ENCODE measurements around the gene CCNQ. TPM values are rescaled to one million over a fixed set of nuclear protein-coding genes. Genes with fewer than 3 reads are reported as not detected.

The CCNQ gene
- total and polyA plus RNA-seq, 2 of the 8 experiments (the other 6 are each of a cell fraction or from before 2014, with no cell fraction given): 16.6 to 32.1 TPM

- no peak for DNase-seq (ENCODE audit: low read depth in 1 of 2, low spot score in 2 of 2)
- no peak overlapping the region for H2BK120ac ChIP-seq (replicated peaks; ENCODE audit: low read depth, low read length)
- H4K5ac ChIP-seq (ENCODE audit: insufficient read length, low read depth, low read length): no peak overlapping the region
- 77% methylated on average over 5 of the region's 7 CpGs; no CpG with 5 or more reads in 1 of the 2 experiments for WGBS, 2 experiments (ENCODE audit: extremely low coverage in 1 of 2, insufficient coverage in 1 of 2, insufficient read length in 1 of 2, insufficient replicate concordance in 2 of 2, low coverage in 1 of 2, low lambda C conversion rate in 2 of 2, missing lambda C conversion rate in 1 of 2)
- FAIRE-seq: no peak
- no peaks in the 10 kb centered on the region for H3K79me2 ChIP-seq (ENCODE audit: control insufficient read depth in 1 of 2, insufficient read depth in 2 of 2, low read length in 2 of 2)
- H3K9me3 ChIP-seq (ENCODE audit: insufficient read depth in 2 of 2, low read depth in 1 of 2, low read length in 1 of 2): no peaks in the 10 kb centered on the region
- ChIA-PET CTCF (ENCODE audit: partially characterized antibody) (interaction anchor here (0.9 to 1.8 kb wide), 7 partner anchors 8 to 98 kb away, joined by 3 to 7 read pairs (median 4); no protein-coding TSS in a partner anchor), POLR2A (ENCODE audit: partially characterized antibody) (no interaction called here)
- H3K14ac ChIP-seq (ENCODE audit: insufficient read length): no peak overlapping the region
- H3K23ac ChIP-seq (ENCODE audit: insufficient read length): no peak overlapping the region
- H2AK5ac ChIP-seq (ENCODE audit: low read depth, low read length): no peak overlapping the region
- H4K8ac ChIP-seq (ENCODE audit: extremely low read depth, insufficient read depth, low read length): no peak overlapping the region
- no peak overlapping the region for H3K4ac ChIP-seq (replicated peaks; ENCODE audit: insufficient read length, low read depth, low read length)
- H3K9ac ChIP-seq (replicated peaks in 1 of 4; ENCODE audit: extremely low read depth in 1 of 4, low read depth in 3 of 4, low read length in 3 of 4): no peak overlapping the region
- H4K91ac ChIP-seq (replicated peaks; ENCODE audit: insufficient read length, low read length): no peak overlapping the region
- H2BK5ac ChIP-seq (ENCODE audit: low read depth, low read length): no peak overlapping the region
- no peaks in the 10 kb centered on the region for H3K27me3 ChIP-seq (replicated peaks in 1 of 4; ENCODE audit: control insufficient read depth in 3 of 4, extremely low read depth in 1 of 4, insufficient read depth in 3 of 4, low read length in 3 of 4)
- H2BK15ac ChIP-seq (ENCODE audit: low read length): no peak overlapping the region
- no peak overlapping the region for H3K4me3 ChIP-seq (ENCODE audit: extremely low read depth in 1 of 4, insufficient read depth in 2 of 4, low read depth in 3 of 4, low read length in 4 of 4)
- H3K18ac ChIP-seq (ENCODE audit: extremely low read depth, low read length): no peak overlapping the region
- no peaks in the 10 kb centered on the region for H3K23me2 ChIP-seq (ENCODE audit: low read depth, low read length)
- H4K20me1 ChIP-seq (replicated peaks in 1 of 2; ENCODE audit: control insufficient read depth in 1 of 2, insufficient read depth in 2 of 2, low read length in 2 of 2): no peaks in the 10 kb centered on the region
- no peak overlapping the region for H3K4me2 ChIP-seq (ENCODE audit: insufficient read depth in 1 of 2, low read depth in 2 of 2, low read length in 2 of 2)
- H3K56ac ChIP-seq (replicated peaks; ENCODE audit: insufficient read length, low read depth, low read length): no peak overlapping the region
- H2BK12ac ChIP-seq (ENCODE audit: low read depth, low read length): no peak overlapping the region
- H3K4me1 ChIP-seq (replicated peaks in 1 of 4; ENCODE audit: control insufficient read depth in 3 of 4, insufficient read depth in 4 of 4, low read length in 3 of 4): no peaks in the 10 kb centered on the region; a peak in 1 of 7 replicates
- H2BK20ac ChIP-seq (ENCODE audit: low read length): no peak overlapping the region
- no peak for TF ChIP-seq CEBPB (IDR thresholded peaks at IDR 0.05; ENCODE audit: low read depth, low read length)
- TF ChIP-seq CTCF (IDR thresholded peaks at IDR 0.05; ENCODE audit: control extremely low read depth in 1 of 3, insufficient read depth in 1 of 3, low read depth in 1 of 3, low read length in 3 of 3): no peak
- no peak for TF ChIP-seq GABPA (IDR thresholded peaks at IDR 0.05; ENCODE audit: borderline replicate concordance, insufficient read depth, low read length)
- no peak for TF ChIP-seq RFX5 (IDR thresholded peaks at IDR 0.05; ENCODE audit: borderline replicate concordance, low read depth, low read length)
- TF ChIP-seq POLR2AphosphoS5 (IDR thresholded peaks at IDR 0.05; ENCODE audit: low read depth, low read length): no peak
- no peak for TF ChIP-seq E2F6 (IDR thresholded peaks at IDR 0.05)
- no peak for TF ChIP-seq HDAC2 (IDR thresholded peaks at IDR 0.05; ENCODE audit: borderline replicate concordance in 1 of 2, low read depth in 2 of 2, low read length in 2 of 2)
- no peak for TF ChIP-seq SRF (IDR thresholded peaks at IDR 0.05; ENCODE audit: low read depth, low read length)
- TF ChIP-seq SP2 (IDR thresholded peaks at IDR 0.05; ENCODE audit: low read length): no peak
- TF ChIP-seq SP4 (IDR thresholded peaks at IDR 0.05; ENCODE audit: low read length): no peak
- no peak for TF ChIP-seq KDM4A (IDR thresholded peaks at IDR 0.05; ENCODE audit: low read depth, low read length, severe bottlenecking)
- TF ChIP-seq POLR2A (IDR thresholded peaks at IDR 0.05; ENCODE audit: control extremely low read depth in 1 of 2, low read depth in 2 of 2, low read length in 2 of 2): no peak
- H2AFZ ChIP-seq (ENCODE audit: low read length): no peak overlapping the region
- no peaks in the 10 kb centered on the region for H3K36me3 ChIP-seq (ENCODE audit: control insufficient read depth in 2 of 4, insufficient read depth in 4 of 4, low read length in 3 of 4)
- H3K79me1 ChIP-seq (ENCODE audit: low read depth, low read length): no peaks in the 10 kb centered on the region
- H3K27ac ChIP-seq (ENCODE audit: low read depth, low read length): no peak overlapping the region
These were observed 51.7 kb downstream of the CCNQ start for GRCh38 chrX:153547195-153547594.

Measured in H1 (cell line).